GM19025 (cell line): ENCODE data around the gene ZNF785.
"Not testable (repeated sequence)": the region's sequence is repeated elsewhere in the genome, so short reads cannot be mapped to it uniquely, and the experiment has no call there.

Experiments used
- ATAC-seq: cut with Tn5 transposase; IDR thresholded peaks from one replicate; pipeline ENCODE4 v1.9.1; 2021; ENCODE audit warnings: mild to moderate bottlenecking, low read depth, moderate library complexity; ENCODE audit not compliant: unreplicated experiment

ZNF785 gene

GRCh38 chr16:30543067-30543466, 42.4 kb downstream of the ZNF785 start:
- no peak for ATAC-seq

GRCh38 chr16:30541502-30542329, 43.8 kb downstream of the ZNF785 start:
- ATAC-seq: no peak

- not testable (repeated sequence) for ATAC-seq
Measured at GRCh38 chr16:30540916-30541464, 44.5 kb downstream of the ZNF785 start.

GRCh38 chr16:30539986-30540526, 45.4 kb downstream of the ZNF785 start:
- ATAC-seq: not testable (repeated sequence)

- ATAC-seq: no peak
Measured at GRCh38 chr16:30539000-30539964, 46.2 kb downstream of the ZNF785 start.

- not testable (repeated sequence) for ATAC-seq
Measured at GRCh38 chr16:30536391-30537024, 49.0 kb downstream of the ZNF785 start.

GRCh38 chr16:30535777-30536190, 49.7 kb downstream of the ZNF785 start:
- no peak for ATAC-seq

GRCh38 chr16:30535106-30535776, 50.3 kb downstream of the ZNF785 start:
- no peak for ATAC-seq

- ATAC-seq: peak; percentile 54
Measured at GRCh38 chr16:30534368-30535105, 51.0 kb downstream of the ZNF785 start, which contains the start of gene ZNF747. Gene ZNF747, minus strand, starts transcription at chr16:30534858. Its CDS starts 179 bp downstream, at chr16:30534679.

- peak; percentile 16 for ATAC-seq
Measured at GRCh38 chr16:30533748-30534367, 51.6 kb downstream of the ZNF785 start.

GRCh38 chr16:30533146-30533522, 52.4 kb downstream of the ZNF785 start:
- ATAC-seq: no peak

- ATAC-seq: no peak
Measured at GRCh38 chr16:30532285-30533145, 53.0 kb downstream of the ZNF785 start.
